ENCODE measurements around the gene ABTB1. TPM values are rescaled to one million over a fixed set of nuclear protein-coding genes. Genes with fewer than 3 reads are reported as not detected.

ABTB1 gene
- total and polyA plus RNA-seq, 9 of the 15 experiments (the other 6 are each of a cell fraction or from before 2014, with no cell fraction given): 0.04 to 2.3 (median 0.55) TPM; not detected in 1

DNA sequence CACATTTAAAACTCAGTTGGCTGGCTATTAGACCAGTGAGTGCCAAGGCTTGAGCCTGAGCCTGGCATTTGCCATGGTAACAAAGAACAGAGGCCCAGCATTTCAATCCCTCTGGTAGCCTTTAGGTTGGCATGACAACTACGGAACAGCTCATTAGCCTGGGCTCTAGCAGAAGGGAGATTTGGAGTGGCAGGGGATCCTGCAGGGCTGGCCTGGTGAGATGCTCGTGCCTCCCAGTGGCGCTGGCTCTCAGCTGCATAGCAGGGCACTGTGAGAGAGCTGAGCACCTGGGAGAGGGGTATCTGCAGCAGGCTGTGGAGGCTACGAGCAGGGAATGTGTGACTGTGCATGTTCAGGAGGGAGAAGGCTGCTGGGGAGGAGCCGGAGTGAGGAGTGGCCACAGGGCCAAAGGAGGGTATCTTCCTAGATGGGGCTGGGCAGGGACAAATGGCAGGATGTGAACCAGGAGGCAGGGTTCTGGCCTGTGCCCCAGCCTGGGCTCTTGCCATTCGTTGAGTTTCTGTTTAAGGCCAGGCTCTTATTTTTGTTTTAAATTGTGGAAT, 5.6 kb upstream of the ABTB1 start:
- WGBS (ENCODE audit: insufficient coverage, low coverage, missing lambda C conversion rate): 74% methylated on average over 4 of the region's 6 CpGs
- FAIRE-seq (no peak), ATAC-seq (no peak), DNase-seq (ENCODE audit: extremely low read depth in 1 of 4, low spot score in 3 of 4) (no peak)
- Histone ChIP-seq H3K4me1 (replicated peaks in 1 of 2; ENCODE audit: control insufficient read depth in 2 of 2, insufficient read depth in 2 of 2, low read length in 2 of 2) (peaks cover 0 to 10% of the 10 kb centered on the region in 2 experiments; a peak in 2 of 5 replicates), H3K27me3 (ENCODE audit: control insufficient read depth in 2 of 2, insufficient read depth in 2 of 2, low read length in 2 of 2) (no peaks in the 10 kb centered on the region), H3K9me3 (replicated peaks; ENCODE audit: control insufficient read depth, insufficient read depth, low read depth, low read length) (no peaks in the 10 kb centered on the region), H3K4me2 (ENCODE audit: insufficient read depth, low read length) (no peak overlapping the region), H4K20me1 (replicated peaks; ENCODE audit: control insufficient read depth, insufficient read depth, low read length) (no peaks in the 10 kb centered on the region), H3K9me1 (ENCODE audit: control insufficient read depth, insufficient read depth, low read length) (no peaks in the 10 kb centered on the region), H3K4me3 (no peak overlapping the region), H3K36me3 (ENCODE audit: control insufficient read depth, insufficient read depth, low read length) (peaks cover 27% of the 10 kb centered on the region; the same call in 1 of the 3 replicates), H3K79me2 (ENCODE audit: control insufficient read depth, insufficient read depth, low read length) (no peaks in the 10 kb centered on the region), H3K9ac (ENCODE audit: insufficient read depth in 1 of 2, low read depth in 2 of 2, low read length in 2 of 2) (no peak overlapping the region; a peak in 1 of 4 replicates), H2AFZ (ENCODE audit: low read depth, low read length) (no peak overlapping the region), H3K27ac (ENCODE audit: extremely low read depth, low read depth, low read length) (no peak overlapping the region)
- BruUV-seq (replicated peaks): no TSS peak
- ChIA-PET CTCF (ENCODE audit: low intra/inter-chr PET ratio) (no interaction called here), POLR2A (no interaction called here)
- in situ Hi-C loops (cut with MboI): no loop called here
- intact Hi-C loops (cut with micrococcal nuclease): no loop called here
- TF ChIP-seq, protein P1, sequence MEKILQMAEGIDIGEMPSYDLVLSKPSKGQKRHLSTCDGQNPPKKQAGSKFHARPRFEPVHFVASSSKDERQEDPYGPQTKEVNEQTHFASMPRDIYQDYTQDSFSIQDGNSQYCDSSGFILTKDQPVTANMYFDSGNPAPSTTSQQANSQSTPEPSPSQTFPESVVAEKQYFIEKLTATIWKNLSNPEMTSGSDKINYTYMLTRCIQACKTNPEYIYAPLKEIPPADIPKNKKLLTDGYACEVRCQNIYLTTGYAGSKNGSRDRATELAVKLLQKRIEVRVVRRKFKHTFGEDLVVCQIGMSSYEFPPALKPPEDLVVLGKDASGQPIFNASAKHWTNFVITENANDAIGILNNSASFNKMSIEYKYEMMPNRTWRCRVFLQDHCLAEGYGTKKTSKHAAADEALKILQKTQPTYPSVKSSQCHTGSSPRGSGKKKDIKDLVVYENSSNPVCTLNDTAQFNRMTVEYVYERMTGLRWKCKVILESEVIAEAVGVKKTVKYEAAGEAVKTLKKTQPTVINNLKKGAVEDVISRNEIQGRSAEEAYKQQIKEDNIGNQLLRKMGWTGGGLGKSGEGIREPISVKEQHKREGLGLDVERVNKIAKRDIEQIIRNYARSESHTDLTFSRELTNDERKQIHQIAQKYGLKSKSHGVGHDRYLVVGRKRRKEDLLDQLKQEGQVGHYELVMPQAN (IDR thresholded peaks at IDR 0.05; ENCODE audit: borderline replicate concordance): no peak
- TF ChIP-seq, protein P2, sequence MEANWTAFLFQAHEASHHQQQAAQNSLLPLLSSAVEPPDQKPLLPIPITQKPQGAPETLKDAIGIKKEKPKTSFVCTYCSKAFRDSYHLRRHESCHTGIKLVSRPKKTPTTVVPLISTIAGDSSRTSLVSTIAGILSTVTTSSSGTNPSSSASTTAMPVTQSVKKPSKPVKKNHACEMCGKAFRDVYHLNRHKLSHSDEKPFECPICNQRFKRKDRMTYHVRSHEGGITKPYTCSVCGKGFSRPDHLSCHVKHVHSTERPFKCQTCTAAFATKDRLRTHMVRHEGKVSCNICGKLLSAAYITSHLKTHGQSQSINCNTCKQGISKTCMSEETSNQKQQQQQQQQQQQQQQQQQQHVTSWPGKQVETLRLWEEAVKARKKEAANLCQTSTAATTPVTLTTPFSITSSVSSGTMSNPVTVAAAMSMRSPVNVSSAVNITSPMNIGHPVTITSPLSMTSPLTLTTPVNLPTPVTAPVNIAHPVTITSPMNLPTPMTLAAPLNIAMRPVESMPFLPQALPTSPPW (CRISPR knock-in tag; IDR thresholded peaks at IDR 0.05): no peak
- TF ChIP-seq, protein P3, sequence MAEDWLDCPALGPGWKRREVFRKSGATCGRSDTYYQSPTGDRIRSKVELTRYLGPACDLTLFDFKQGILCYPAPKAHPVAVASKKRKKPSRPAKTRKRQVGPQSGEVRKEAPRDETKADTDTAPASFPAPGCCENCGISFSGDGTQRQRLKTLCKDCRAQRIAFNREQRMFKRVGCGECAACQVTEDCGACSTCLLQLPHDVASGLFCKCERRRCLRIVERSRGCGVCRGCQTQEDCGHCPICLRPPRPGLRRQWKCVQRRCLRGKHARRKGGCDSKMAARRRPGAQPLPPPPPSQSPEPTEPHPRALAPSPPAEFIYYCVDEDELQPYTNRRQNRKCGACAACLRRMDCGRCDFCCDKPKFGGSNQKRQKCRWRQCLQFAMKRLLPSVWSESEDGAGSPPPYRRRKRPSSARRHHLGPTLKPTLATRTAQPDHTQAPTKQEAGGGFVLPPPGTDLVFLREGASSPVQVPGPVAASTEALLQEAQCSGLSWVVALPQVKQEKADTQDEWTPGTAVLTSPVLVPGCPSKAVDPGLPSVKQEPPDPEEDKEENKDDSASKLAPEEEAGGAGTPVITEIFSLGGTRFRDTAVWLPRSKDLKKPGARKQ (CRISPR knock-in tag; IDR thresholded peaks at IDR 0.05): no peak
- TF ChIP-seq KLF10 (CRISPR knock-in tag; IDR thresholded peaks at IDR 0.05) (no peak), SMAD1 (IDR thresholded peaks at IDR 0.05; ENCODE audit: low read depth, low read length, partially characterized antibody) (no peak), NFATC3 (IDR thresholded peaks at IDR 0.05) (no peak), MTA2 (IDR thresholded peaks at IDR 0.05; ENCODE audit: low read depth) (no peak), TFAM (CRISPR knock-in tag; conservative IDR thresholded peaks at IDR 0.05) (no peak), PTBP1 (IDR thresholded peaks at IDR 0.05; ENCODE audit: low read depth, low read length) (no peak), NR1H2 (CRISPR knock-in tag; IDR thresholded peaks at IDR 0.05) (no peak), ZNF134 (CRISPR knock-in tag; conservative IDR thresholded peaks at IDR 0.05) (no peak)
- TF ChIP-seq, protein P4, sequence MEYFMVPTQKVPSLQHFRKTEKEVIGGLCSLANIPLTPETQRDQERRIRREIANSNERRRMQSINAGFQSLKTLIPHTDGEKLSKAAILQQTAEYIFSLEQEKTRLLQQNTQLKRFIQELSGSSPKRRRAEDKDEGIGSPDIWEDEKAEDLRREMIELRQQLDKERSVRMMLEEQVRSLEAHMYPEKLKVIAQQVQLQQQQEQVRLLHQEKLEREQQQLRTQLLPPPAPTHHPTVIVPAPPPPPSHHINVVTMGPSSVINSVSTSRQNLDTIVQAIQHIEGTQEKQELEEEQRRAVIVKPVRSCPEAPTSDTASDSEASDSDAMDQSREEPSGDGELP (CRISPR knock-in tag; IDR thresholded peaks at IDR 0.05; ENCODE audit: borderline replicate concordance): no peak
- TF ChIP-seq, protein P5, sequence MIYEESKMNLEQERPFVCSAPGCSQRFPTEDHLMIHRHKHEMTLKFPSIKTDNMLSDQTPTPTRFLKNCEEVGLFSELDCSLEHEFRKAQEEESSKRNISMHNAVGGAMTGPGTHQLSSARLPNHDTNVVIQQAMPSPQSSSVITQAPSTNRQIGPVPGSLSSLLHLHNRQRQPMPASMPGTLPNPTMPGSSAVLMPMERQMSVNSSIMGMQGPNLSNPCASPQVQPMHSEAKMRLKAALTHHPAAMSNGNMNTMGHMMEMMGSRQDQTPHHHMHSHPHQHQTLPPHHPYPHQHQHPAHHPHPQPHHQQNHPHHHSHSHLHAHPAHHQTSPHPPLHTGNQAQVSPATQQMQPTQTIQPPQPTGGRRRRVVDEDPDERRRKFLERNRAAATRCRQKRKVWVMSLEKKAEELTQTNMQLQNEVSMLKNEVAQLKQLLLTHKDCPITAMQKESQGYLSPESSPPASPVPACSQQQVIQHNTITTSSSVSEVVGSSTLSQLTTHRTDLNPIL (CRISPR knock-in tag; IDR thresholded peaks at IDR 0.05): no peak

Data from K562 (cell line).